Forelimb muscle (tissue), 1 donor: ENCODE results near the gene SPATS2L. TPM values are rescaled to one million over a fixed set of nuclear protein-coding genes. Genes with fewer than 3 reads are reported as not detected.

Experiments used
- DNase-seq: peaks from one replicate; pipeline ENCODE4 v3.0.0-alpha.2; 2013; ENCODE audit warnings: low read depth
- polyA plus RNA-seq: library from polyadenylated mRNA; unstranded; fragments of 120-200 nt; gene quantifications from one replicate; pipeline ENCODE4 v1.2.1, GENCODE V29; 2013; ENCODE audit not compliant: insufficient read length

SPATS2L gene, protein sequence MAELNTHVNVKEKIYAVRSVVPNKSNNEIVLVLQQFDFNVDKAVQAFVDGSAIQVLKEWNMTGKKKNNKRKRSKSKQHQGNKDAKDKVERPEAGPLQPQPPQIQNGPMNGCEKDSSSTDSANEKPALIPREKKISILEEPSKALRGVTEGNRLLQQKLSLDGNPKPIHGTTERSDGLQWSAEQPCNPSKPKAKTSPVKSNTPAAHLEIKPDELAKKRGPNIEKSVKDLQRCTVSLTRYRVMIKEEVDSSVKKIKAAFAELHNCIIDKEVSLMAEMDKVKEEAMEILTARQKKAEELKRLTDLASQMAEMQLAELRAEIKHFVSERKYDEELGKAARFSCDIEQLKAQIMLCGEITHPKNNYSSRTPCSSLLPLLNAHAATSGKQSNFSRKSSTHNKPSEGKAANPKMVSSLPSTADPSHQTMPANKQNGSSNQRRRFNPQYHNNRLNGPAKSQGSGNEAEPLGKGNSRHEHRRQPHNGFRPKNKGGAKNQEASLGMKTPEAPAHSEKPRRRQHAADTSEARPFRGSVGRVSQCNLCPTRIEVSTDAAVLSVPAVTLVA
- polyA plus RNA-seq: 224 TPM

DNA sequence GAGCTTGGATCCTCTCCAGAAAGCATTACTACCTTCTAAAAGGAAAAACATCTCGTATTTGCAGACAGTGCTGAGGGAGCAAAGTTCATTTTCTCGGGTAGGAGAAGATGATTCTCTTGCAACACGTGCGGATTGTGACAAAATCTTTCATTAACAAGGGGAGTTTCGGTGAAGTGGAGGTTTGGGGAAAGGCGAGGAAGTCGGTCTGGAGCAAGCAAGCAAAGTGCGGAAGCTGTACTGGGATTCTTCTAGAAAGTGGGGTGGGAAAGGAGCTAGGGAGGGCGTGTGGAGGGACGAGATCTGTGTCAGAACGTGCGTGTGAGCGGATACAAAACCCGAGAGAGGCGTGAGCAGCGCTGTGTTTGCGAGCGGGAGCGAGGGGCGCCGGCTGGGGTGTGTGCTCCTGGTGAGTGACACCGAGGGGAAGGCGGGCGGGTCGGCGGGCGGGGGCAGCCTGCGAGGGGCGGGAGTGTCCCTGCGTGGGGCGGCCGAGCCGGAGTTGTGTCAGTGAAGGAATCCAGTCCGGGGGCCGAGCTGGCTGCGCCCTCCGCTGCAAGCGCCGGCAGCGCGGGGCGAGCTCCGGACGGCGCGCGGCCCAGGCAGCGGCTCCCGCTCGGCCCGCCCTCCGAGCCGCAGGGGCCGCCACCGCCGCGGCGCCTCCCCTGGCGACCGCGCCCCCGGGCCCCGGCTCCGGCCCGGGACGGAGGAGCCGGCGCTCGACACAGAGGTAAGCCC lies at the start of gene SPATS2L:
Gene SPATS2L, plus strand, starts transcription at position 498 of the 735 bp plus-strand sequence. CDS start 82,552 bp downstream, outside the sequence.
- peak; percentile 70 for DNase-seq

DNA sequence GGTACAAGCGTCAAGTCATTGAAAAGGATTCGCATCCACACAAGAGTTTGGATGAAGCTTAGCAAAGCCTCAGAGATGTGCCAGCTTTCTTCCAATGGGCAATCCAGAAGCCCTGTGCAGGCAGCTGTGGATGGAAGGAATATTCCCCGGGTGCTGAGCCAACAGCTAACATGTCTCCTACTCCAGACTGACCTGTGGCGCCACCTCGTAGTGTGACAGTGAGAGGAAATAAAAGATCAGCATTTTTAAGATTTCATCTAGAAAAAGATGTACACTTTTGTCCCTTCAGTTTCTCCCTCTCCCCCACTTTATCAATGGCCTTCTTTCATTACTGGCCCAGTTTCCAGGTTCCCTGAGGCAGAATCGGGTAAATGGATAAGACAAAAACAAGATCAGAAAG lies 48.9 kb upstream of the SPATS2L start:
- DNase-seq: no peak

DNA sequence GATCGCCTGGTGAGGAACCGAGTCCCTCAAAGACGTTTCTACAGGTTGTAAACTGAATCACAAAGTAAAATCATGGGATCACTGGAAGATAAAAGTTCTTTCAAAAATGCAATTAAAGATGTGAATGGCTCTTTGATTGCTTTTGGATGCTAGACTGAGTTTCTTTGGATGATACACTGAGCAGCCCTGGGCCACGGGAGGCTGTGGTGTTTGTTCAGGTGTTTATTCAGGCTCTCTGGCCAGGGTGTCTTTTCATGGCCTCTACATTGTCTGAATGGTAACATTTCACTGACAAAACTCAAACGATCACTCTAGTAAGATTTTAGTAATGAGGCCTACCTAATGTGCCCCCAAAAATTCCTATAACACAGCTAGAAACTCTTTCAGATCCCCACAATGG lies 48.4 kb upstream of the SPATS2L start:
- no peak for DNase-seq

DNA sequence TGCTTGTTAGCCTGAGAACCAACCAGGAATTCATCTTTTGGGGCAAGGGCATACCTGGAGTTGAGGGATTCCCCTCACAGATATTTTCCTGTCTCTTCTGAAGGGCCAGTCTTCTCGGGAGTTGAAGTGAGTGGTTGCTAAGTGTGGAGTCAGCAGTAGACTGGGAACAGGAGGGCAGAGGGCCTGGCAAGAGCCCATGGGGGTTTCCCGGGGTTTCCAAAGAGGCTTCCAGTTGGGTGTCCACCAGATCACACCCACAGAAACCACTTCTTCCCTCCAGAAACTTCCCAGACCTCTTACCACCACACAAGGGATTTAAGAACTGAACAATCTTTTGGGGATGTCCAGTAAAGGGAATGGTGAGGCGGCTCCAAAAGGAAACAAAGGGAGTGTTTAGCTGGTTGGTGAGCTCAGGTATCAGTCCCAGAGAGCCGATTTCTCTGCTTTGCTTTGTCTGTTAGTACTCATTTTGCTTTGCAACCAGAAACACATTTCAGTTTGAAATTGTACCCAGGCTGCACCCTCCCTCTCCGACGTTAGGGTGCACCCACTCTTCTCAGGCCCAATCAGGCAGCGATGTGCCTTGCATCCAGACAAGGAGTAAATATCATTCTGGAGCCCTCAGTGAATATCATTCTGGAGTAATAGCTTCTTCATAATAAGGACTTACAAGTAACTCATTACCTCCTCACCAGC lies 47.5 kb upstream of the SPATS2L start:
- DNase-seq: no peak

DNA sequence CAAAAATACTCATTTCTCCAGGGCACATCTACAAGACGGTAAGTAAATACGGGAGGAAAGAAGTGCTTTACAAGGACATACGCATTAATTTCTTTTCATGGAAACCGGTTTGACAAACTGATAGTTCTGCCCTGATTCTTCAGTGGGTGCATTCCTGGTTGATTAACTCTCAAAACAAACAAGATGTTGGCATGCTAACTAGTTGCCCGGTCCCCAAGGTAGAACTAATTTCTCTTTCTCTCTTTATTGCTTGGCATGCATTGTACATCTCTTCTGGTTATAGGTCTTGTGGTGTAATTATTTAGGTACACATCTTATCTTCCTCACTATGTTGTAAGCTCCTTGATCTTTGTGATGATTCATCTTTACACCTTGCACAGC lies 46.9 kb upstream of the SPATS2L start:
- no peak for DNase-seq

DNA sequence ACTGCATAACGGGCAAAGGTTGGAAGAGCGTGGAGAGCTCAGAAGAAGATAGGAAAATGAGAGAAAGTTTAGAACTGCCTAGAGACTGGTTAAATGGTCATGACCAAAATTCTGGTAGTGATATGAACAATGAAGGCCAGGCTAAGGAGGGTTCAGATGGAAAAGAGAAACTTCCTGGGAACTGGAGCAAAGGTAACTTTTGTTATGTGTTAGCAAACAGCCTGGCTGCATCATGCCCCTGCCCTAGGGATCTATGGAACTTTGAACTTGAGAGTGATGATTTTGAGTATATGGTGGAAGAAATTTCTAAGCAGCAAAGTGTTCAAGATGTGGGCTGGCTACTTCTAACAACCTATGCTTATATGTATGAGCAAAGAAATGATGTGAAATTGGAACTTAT lies 44.4 kb upstream of the SPATS2L start:
- DNase-seq: no peak

DNA sequence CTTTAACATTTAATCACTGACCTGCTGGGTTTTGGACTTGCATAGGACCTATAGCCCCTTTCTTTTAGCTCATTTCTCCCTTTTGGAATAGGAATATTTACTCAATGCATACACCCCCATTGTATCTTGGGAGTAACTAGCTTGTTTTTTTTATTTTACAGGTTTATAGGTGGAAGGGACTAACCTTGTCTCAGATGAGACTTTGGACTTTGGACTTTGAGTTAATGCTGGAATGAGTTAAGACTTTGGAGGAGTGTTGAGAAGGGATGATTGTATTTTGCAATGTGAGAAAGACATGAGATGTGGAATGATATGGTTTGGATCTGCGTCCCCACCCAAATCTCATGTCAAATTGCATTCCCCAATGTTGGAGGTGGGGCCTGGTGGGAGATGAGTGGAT lies 43.2 kb upstream of the SPATS2L start:
- no peak for DNase-seq

DNA sequence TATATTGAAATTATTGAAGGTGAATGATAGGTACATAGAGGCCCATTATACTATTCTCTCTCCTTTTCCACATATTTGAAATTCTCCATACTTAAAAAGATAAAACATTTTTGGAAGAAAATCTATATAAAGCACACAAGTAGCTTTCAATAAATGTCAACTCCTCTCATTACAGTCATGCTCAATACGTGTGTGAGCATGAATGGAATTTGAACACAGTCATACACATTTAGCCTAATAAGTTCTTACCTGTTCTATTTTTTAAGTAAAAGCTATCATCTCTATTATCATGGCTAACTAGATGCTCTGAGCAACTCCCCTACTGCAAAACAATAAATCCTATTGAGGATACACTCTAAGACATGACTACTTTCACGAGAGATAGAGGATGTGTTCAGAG lies 41.9 kb upstream of the SPATS2L start:
- no peak for DNase-seq

DNA sequence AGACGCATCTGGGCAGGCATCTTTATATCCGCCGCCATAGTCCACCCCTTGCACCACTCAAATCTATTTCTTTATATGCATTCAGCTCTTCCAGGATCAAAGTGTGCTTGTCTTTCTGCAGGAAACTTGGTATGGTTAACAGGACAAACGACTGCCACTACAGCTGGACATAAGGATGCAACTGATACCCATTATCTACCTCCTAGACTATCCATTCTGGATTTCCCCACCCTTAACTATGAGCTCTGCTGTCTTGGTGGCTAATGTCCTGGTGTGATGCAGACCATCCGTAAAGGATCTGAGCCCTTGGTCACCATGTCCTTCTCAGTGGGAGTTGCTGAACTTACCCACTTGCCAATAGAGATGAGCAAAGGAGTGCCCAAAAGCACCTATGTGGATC lies 40.1 kb upstream of the SPATS2L start:
- DNase-seq: no peak

DNA sequence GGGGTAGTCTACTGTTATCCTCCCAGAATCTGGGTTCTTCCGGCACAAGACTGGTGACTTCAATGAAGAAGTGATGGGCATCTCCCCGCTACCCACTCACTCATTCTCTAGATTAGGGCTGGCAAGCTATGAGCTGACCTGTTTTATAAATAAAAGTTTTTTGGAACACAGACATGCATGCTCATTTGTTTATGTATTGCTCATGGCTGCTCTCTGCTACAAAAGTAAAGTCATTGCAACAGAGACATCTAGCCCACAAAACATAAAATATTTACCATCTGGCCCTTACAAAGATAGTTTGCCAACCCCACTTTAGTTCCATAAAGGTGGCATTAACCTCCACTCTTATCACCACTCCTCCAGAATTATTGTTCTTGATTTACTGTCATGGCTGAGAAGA lies 39.1 kb upstream of the SPATS2L start:
- DNase-seq: no peak

DNA sequence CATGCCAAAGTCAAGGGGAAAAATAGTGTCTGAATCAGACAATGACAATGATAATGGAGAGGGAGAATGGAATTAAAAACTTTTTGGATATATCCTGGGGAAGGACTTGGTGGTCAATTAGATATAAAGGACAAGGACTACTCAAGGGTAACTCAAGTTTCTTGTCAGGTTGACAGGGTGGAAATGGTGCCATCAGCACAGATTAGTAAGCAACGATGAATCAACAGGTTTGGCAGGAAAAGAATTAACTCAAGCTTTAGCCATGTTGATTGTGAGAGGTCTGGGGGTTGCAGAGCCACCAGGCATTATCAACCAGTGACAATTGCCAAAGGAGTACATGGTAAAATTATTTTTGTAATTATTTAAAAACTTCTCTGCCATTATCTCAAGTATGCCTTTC lies 35.8 kb upstream of the SPATS2L start:
- no peak for DNase-seq

DNA sequence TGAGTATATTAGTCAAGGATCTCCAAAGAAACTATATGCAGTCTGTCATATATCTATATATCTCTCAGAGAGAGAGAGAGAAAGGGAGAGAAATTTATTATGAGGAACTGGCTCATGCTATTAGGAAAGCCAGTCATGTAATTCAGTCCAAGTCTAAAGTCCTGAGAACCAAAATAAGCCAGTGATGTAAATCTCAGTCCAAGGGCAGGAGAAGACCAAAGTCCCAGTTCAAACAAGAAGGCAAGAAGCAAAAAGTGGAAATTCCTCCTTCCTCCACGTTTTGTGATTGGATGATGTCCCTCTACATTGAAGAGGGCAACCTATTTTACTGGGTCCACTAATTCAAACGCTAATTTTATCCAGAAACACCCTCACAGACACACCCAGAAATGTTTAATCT lies 34.2 kb upstream of the SPATS2L start:
- no peak for DNase-seq

DNA sequence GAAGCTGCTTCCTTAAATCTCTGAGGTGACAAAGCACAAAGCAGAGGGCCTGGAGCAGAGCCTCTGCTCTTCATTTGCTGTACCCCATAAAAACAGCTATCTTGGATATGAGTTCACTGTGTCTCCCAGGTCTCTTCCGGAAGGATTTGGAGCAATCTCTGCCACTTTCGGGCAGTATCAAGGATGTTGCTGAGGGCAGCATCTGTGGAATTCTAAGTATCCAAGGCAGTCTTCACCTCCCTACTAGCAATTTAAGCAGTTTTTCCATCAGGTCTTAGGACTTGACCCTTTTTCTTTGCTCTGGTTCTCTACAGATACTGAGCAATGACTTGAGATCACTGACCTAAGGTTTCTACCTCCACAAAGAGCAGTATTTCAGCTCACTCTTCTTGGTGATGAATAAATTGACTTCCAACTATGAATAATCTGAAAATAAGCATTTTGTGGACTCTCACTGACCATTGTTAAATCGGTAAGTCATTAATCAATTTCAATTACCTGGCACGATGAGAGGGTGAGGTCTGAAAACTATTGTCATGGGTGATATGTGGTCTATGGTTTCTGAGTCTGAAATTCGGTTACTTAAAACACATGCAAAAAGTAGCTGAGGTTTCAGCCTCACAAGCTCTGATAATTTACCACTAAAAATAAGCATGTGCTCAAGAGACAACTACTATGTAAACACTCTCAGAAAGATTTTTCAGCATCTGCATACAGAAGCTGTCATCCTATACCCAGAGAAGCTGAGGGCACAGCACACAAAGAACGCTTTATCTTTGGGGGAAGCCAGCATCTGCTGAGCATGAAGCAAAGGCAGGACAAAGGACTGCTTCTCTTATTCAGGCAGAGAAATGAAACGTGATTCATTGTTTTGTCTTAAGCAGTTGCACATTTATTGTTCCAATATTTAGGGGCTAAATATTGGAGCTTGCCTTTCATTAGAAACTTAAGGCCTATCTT lies 32.1 kb upstream of the SPATS2L start:
- DNase-seq: no peak

DNA sequence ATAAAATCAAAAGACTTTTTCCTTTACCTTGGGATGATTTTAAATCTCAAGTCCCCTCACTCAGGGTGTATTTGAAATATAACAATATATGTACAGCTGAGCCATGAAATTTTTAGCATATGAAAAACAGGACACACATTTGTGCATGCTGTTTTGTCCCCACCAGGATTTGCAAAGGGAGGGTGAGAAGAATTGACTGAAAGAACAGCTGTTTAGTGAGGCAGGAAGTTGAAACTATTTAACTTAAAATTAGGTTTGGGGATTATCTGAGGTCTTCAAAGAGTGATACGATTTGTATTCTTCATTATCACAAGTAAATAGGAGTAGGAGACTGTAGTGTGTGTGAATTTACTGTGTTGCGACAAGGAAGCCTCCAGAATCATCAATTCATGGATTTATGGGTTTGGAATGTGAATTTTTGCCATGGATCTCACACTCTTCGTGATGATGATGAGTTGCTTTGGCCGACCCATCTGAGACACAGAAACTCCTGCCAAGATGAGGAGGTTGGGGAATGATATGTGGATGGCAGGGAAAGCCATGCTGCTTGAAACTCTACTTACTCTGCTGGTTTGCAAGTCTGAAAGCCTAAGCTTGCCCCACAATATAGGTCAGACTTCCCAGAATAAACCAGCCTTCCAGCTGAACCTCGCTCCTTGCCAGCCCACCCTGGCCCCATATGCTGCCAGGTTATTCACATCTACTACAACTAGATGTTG lies 31.0 kb upstream of the SPATS2L start:
- no peak for DNase-seq

DNA sequence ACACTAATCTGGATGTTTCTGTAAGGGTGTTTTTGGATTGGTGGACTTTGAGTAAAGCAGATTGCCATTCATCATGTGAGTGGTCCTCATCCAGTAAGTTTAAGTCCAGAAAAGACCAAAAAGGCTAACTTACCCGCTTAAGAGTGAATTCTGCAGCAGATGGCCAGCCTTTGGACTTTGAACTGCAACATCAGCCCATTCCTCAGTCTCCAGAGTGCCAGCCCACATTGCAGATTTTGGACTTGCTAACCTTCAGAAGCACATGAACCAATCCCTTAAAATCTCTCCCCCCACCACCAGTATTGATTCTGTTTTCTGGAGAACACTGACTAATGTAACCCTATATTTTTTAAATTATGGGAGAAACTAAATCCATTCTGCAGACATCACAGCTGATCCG lies 30.0 kb upstream of the SPATS2L start:
- no peak for DNase-seq

DNA sequence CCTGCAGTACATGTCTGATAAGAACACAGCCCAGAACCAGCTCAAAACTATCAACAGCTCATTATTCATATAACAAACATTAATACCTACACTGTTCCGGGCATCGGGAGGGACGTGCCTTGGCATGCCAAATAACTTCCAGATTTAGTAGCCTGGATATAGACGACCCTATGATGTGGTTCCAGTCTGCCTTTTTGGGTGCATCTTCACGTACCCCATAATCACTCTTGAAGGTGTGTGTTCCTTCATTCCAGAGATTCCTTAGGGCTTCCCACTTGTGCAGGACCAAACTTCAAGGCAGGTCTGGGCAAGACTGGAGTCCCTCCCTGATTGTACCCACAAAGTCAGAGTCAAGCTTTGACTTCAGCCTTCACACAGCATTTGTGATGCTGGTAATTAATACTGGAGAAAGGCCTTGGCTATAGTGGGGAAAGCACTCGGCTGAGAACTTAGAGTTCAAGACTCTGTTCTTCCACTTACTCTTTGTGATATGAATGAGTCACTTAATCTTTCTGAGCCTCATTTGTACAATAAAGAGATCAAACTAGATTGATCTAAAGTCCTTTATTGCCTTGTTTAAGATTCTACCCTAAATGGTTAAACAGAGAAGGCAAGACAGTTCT lies 27.7 kb upstream of the SPATS2L start:
- DNase-seq: no peak

DNA sequence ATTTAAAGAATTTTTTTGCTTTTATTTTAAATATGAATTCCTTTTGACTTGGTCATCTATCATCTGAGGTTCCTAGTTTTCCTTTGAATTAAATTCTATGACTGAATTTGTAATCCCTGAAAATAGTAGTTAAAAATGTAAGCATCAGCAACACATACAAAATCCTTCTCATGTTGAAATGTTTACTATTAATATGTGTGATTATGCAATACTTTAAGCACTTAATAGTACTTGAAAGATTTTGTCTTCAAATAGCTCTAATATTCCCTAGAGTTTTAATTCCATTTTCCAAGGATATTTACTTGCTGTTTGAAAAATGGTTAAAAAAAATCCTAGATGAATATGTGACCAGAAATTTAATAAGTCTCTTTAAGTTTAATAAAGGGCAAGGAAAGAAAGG lies 26.6 kb upstream of the SPATS2L start:
- DNase-seq: no peak

DNA sequence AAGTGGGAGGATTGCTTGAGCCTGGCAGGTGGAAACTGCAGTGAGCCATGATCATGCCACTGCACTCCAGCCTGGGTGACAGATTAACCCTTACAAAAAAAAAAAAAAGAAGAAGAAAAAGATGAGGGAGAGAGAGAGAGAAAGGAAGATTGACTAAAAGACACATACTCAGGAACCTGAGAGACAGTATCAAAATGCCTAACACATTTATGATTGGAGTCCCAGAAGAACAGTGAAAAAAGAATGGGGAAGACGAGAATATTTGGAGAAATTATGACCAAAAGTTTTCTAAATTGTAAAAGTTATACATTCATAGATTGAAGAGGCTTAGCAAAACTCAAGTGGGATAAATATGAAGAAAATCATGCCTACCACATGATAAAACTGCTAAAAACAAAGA lies 19.9 kb upstream of the SPATS2L start:
- no peak for DNase-seq

DNA sequence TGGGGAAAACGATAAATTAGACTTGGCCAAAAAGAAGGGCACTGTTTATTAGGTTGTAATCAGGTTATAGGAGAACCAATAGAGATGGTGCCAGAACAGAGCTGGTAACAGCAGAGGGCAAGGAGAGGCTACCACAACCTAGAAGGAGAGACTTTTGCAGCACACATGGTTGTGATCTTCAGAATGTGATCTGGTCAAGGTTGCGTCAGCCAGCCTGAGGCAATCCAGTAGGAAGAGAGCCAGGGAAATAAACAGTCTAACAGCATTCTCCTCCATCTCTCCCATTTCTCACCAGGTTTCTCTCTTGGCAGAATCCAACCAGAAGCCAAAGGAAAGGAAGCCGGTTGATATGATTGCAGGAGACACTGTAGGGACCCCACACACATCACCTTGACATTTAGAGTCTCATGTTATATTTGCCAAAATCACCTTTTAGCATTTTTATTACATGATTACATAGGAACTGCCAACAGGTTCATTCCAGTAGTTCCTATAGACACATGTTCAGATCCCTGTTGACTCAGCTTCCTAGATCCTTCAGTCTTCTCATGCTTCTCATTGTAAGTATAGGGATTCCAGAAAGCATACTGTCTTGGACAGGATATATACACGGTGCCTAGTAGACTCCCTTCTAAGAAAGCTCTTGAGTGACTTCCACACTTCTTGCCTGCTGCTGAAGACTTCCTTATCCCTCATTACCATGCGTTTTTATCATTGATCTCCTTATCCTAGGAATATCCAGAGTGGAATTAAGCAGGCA lies 17.6 kb upstream of the SPATS2L start:
- DNase-seq: no peak
